WTC11 (cell line): ENCODE measurements around the gene ORAI1. TPM values are rescaled to one million over a fixed set of nuclear protein-coding genes. Genes with fewer than 3 reads are reported as not detected.
"Not testable (repeated sequence)": the region's sequence is repeated elsewhere in the genome, so short reads cannot be mapped to it uniquely, and the experiment has no call there.

Source experiments
- ATAC-seq: fragments of 200-7000 bp; cut with Tn5 transposase; 2 replicates; pipeline ENCODE4 v1.10.0; 2021; ENCODE audit warnings: mild to moderate bottlenecking, moderate library complexity
- CTCF ChIA-PET: fragments of 300-600 bp; sonication (Branson Sonifier 250); formaldehyde crosslinking; loops from one replicate; lab custom pipeline; 2021; ENCODE audit warnings: antibody characterized with exemption; lab: Charles Lee
- POLR2A ChIA-PET: fragments of 350-600 bp; sonication (Branson Sonifier 250); formaldehyde crosslinking; loops from one replicate; lab custom pipeline; 2021; ENCODE audit warnings: antibody characterized with exemption; lab: Charles Lee
- DNase-seq: peaks from one replicate; pipeline ENCODE4 v3.0.0; 2021; ENCODE audit warnings: low spot score
- H3K27ac Mint-ChIP-seq: 2 replicates; pipeline ENCODE4 v1.8.0; 2021; ENCODE audit warnings: mixed read lengths
- H3K27me3 Mint-ChIP-seq: 2 replicates; pipeline ENCODE4 v1.8.0; 2021; ENCODE audit warnings: low read depth, mild to moderate bottlenecking, moderate library complexity, mixed read lengths
- H3K36me3 Mint-ChIP-seq: 2 replicates; pipeline ENCODE4 v1.8.0; 2021; ENCODE audit warnings: mixed read lengths
- H3K4me1 Mint-ChIP-seq: 2 replicates; pipeline ENCODE4 v1.8.0; 2022; ENCODE audit warnings: mixed read lengths
- H3K4me3 Mint-ChIP-seq: 2 replicates; pipeline ENCODE4 v1.8.0; 2021; ENCODE audit warnings: mild to moderate bottlenecking, moderate library complexity, mixed read lengths
- H3K9me3 Mint-ChIP-seq: 2 replicates; pipeline ENCODE4 v1.8.0; 2021; ENCODE audit warnings: mixed read lengths
- ATF6 ChIP-seq: sonication (generic); formaldehyde crosslinking; IDR thresholded peaks from 2 replicates; pipeline ENCODE4 v1.8.1; 2023; ENCODE audit warnings: mild to moderate bottlenecking, missing genetic modification reagents
- GABPB1 ChIP-seq: sonication (generic); formaldehyde crosslinking; IDR thresholded peaks from 2 replicates; pipeline ENCODE4 v1.8.1; 2023; ENCODE audit warnings: mild to moderate bottlenecking, missing genetic modification reagents
- GRHL2 ChIP-seq: fragments of 250-450 bp; sonication (Bioruptor Pico); IDR thresholded peaks from 2 replicates; pipeline ENCODE4 v1.8.0; 2022; ENCODE audit warnings: mild to moderate bottlenecking, moderate library complexity; ENCODE audit not compliant: insufficient replicate concordance, severe bottlenecking
- JUN ChIP-seq: sonication (generic); formaldehyde crosslinking; IDR thresholded peaks from 2 replicates; pipeline ENCODE4 v1.8.0; 2023; ENCODE audit warnings: mild to moderate bottlenecking, missing genetic modification reagents
- KAT7 ChIP-seq: sonication (generic); formaldehyde crosslinking; IDR thresholded peaks from 2 replicates; pipeline ENCODE4 v1.8.1; 2023; ENCODE audit warnings: missing genetic modification reagents, mild to moderate bottlenecking, borderline replicate concordance
- NR3C1 ChIP-seq: sonication (generic); formaldehyde crosslinking; conservative IDR thresholded peaks from 2 replicates; pipeline ENCODE4 v1.8.1; 2023; ENCODE audit warnings: low read depth, mild to moderate bottlenecking, missing genetic modification reagents
- PRDM15 ChIP-seq: sonication (generic); formaldehyde crosslinking; IDR thresholded peaks from 2 replicates; pipeline ENCODE4 v1.8.0; 2022; ENCODE audit warnings: missing genetic modification reagents
- SMAD3 ChIP-seq: sonication (generic); formaldehyde crosslinking; IDR thresholded peaks from 2 replicates; pipeline ENCODE4 v1.8.0; 2022; ENCODE audit warnings: missing genetic modification reagents, mild to moderate bottlenecking, borderline replicate concordance
- USF2 ChIP-seq: sonication (generic); formaldehyde crosslinking; IDR thresholded peaks from 2 replicates; pipeline ENCODE4 v1.8.1; 2023; ENCODE audit warnings: mild to moderate bottlenecking, missing genetic modification reagents, moderate library complexity
- ZNF121 ChIP-seq: sonication (generic); formaldehyde crosslinking; IDR thresholded peaks from 2 replicates; pipeline ENCODE4 v1.8.0; 2023; ENCODE audit warnings: missing genetic modification reagents
- ZNF512 ChIP-seq: sonication (generic); formaldehyde crosslinking; IDR thresholded peaks from 2 replicates; pipeline ENCODE4 v1.8.1; 2022; ENCODE audit warnings: missing genetic modification reagents, borderline replicate concordance
- total RNA-seq: library from RNA; stranded (reverse); gene quantifications from 3 replicates; pipeline ENCODE4 v1.2.3, GENCODE V29; 2021
- TF ChIP-seq, protein P1 (sequence below): sonication (generic); formaldehyde crosslinking; IDR thresholded peaks from 2 replicates; pipeline ENCODE4 v1.8.1; 2022; ENCODE audit warnings: low read depth, mild to moderate bottlenecking, moderate library complexity, missing genetic modification reagents, borderline replicate concordance
- TF ChIP-seq, protein P2 (sequence below): sonication (generic); formaldehyde crosslinking; IDR thresholded peaks from 2 replicates; pipeline ENCODE4 v1.8.0; 2022; ENCODE audit warnings: mild to moderate bottlenecking, missing genetic modification reagents

The ORAI1 gene
- total RNA-seq, 1 experiment from 2014 or later, result 27.7 TPM

- TF ChIP-seq PRDM15 (CRISPR knock-in tag), result no peak
- TF ChIP-seq SMAD3 (CRISPR knock-in tag), result no peak
- TF ChIP-seq JUN (CRISPR knock-in tag), result no peak
These were observed 49.9 kb downstream of the ORAI1 start (continued) for GRCh38 chr12:121676190-121676589.

DNA sequence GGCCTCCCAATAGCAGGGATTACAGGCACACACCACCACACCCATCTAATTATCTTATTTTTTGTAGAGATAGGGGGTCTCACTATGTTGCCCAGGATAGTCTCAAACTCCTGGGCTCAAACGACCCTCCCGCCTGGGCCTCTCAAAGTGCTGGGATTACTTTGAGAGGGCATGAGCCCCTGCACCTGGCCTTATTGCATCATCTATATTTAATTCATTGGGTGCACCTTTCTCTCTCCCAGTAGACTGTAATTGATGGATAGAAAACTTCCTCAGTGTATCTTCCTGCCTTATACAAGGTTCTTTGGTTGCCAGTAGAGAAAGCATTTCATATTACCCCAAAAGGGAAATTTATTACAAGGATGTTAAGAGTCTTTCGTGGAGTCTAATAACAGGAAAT lies 52.0 kb downstream of the ORAI1 start:
- POLR2A ChIA-PET, result no interaction called here
- TF ChIP-seq GABPB1 (CRISPR knock-in tag), result no peak
- no peak for TF ChIP-seq NR3C1 (CRISPR knock-in tag)
- no peak for TF ChIP-seq ZNF512 (CRISPR knock-in tag)
- TF ChIP-seq, protein P1, sequence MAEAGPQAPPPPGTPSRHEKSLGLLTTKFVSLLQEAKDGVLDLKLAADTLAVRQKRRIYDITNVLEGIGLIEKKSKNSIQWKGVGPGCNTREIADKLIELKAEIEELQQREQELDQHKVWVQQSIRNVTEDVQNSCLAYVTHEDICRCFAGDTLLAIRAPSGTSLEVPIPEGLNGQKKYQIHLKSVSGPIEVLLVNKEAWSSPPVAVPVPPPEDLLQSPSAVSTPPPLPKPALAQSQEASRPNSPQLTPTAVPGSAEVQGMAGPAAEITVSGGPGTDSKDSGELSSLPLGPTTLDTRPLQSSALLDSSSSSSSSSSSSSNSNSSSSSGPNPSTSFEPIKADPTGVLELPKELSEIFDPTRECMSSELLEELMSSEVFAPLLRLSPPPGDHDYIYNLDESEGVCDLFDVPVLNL (CRISPR knock-in tag), result no peak
- TF ChIP-seq ATF6 (CRISPR knock-in tag), result no peak
- no peak for TF ChIP-seq GRHL2 (CRISPR knock-in tag)
- TF ChIP-seq ZNF121 (CRISPR knock-in tag), result no peak
- Mint-ChIP-seq H3K4me1 (peaks cover 22% of the 10 kb centered on the region), H3K36me3 (no peaks in the 10 kb centered on the region), H3K27ac (no peak overlapping the region), H3K4me3 (no peak overlapping the region), H3K9me3 (no peaks in the 10 kb centered on the region), H3K27me3 (no peaks in the 10 kb centered on the region)
- ATAC-seq (no peak), DNase-seq (no peak)
- CTCF ChIA-PET, result interaction anchor here (0.8 to 4.0 kb wide), 10 partner anchors 10 to 237 kb away, joined by 3 to 22 read pairs (median 4); no protein-coding TSS in a partner anchor

DNA sequence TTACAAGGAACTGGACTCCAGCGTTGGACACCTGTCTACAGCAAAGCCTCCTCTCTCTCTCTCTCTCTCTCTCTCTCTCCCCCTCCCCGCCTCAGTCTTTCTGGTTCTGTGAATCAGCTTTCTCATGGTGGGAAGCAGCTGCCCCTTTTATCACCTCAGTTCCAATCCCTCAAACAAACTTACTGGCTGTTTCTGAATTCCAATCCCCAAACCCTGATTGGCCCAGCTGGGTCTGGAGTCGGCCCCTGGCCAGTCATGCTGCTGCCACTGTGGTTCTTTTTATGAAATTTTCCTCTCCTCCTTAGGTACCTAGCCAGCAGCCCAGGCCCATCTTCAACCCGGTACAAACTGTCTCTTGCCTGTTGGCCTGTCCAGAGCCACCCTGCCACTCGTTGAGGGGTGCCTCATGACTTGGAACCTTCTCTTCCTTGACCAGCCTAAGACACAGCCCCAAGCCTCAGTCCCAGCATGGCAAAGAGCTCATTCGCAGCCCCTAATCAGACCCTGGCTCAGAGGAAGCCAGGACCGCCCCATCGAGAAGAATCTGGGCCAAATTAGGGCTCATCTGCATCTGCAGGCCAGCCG lies 52.5 kb downstream of the ORAI1 start:
- ATAC-seq (peak; percentile 45), DNase-seq (no peak)
- ChIA-PET CTCF (interaction anchor here (0.6 to 4.0 kb wide), 11 partner anchors 10 to 237 kb away, joined by 3 to 22 read pairs (median 4); no protein-coding TSS in a partner anchor), POLR2A (no interaction called here)
- Mint-ChIP-seq H3K27ac (peak overlapping the region; percentile 31; the same call in 1 of the 2 replicates), H3K9me3 (no peaks in the 10 kb centered on the region), H3K4me1 (peaks cover 17% of the 10 kb centered on the region), H3K27me3 (no peaks in the 10 kb centered on the region), H3K36me3 (no peaks in the 10 kb centered on the region), H3K4me3 (no peak overlapping the region)
- TF ChIP-seq, protein P2, sequence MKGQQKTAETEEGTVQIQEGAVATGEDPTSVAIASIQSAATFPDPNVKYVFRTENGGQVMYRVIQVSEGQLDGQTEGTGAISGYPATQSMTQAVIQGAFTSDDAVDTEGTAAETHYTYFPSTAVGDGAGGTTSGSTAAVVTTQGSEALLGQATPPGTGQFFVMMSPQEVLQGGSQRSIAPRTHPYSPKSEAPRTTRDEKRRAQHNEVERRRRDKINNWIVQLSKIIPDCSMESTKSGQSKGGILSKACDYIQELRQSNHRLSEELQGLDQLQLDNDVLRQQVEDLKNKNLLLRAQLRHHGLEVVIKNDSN, result 0 out of 2 replicates have a peak, but pooled peaks have one; percentile 20
- TF ChIP-seq USF2 (CRISPR knock-in tag) (no peak), KAT7 (CRISPR knock-in tag) (no peak)

- not testable (repeated sequence) for H3K36me3 Mint-ChIP-seq, H3K9me3 Mint-ChIP-seq, DNase-seq, H3K27me3 Mint-ChIP-seq, ATAC-seq, H3K4me3 Mint-ChIP-seq
- peaks cover 17% of the 10 kb centered on the region for H3K4me1 Mint-ChIP-seq
- H3K27ac Mint-ChIP-seq, result 0 out of 2 replicates have a peak overlapping the region, but pooled peaks have one; percentile 69
- POLR2A ChIA-PET, result interaction anchor here (0.6 kb wide), 1 partner anchor 103 kb away, joined by 4 read pairs; no protein-coding TSS in a partner anchor
- CTCF ChIA-PET, result interaction anchor here (0.6 to 4.0 kb wide), 7 partner anchors 11 to 218 kb away, joined by 3 to 22 read pairs (median 5); no protein-coding TSS in a partner anchor
These were observed 53.4 kb downstream of the ORAI1 start for GRCh38 chr12:121679661-121680197.
